ENCODE results near the gene MTF2.
"Not testable (repeated sequence)": the region's sequence is repeated elsewhere in the genome, so short reads cannot be mapped to it uniquely, and the experiment has no call there.

MTF2 gene

GRCh38 chr1:93148001-93148400, 68.9 kb downstream of the MTF2 start:
- TF ChIP-seq POLR2AphosphoS5 (IDR thresholded peaks at IDR 0.05; ENCODE audit: low read depth, low read length): peak; percentile 2; the same call in 1 of the 2 replicates
- no peak for TF ChIP-seq TAF1 (IDR thresholded peaks at IDR 0.05; ENCODE audit: low read depth, low read length)
- no peak for FAIRE-seq
- no peak for DNase-seq (ENCODE audit: insufficient read length, low spot score)

- DNase-seq (ENCODE audit: insufficient read length, low spot score) (no peak), FAIRE-seq (no peak)
- TF ChIP-seq POLR2AphosphoS5 (IDR thresholded peaks at IDR 0.05; ENCODE audit: low read depth, low read length): peak; percentile 41; the same call in 1 of the 2 replicates
- no peak for TF ChIP-seq POLR2A (IDR thresholded peaks at IDR 0.05; ENCODE audit: low read depth, low read length)
Observed at GRCh38 chr1:93150729-93151128, 71.6 kb downstream of the MTF2 start.

- DNase-seq (ENCODE audit: insufficient read length, low spot score) (no peak), FAIRE-seq (no peak)
- TF ChIP-seq PAX5 (IDR thresholded peaks at IDR 0.05; ENCODE audit: insufficient read depth, low read length, severe bottlenecking): no peak
- no peak for TF ChIP-seq POLR2A (IDR thresholded peaks at IDR 0.05; ENCODE audit: low read depth, low read length)
- TF ChIP-seq POU2F2 (IDR thresholded peaks at IDR 0.05; ENCODE audit: low read depth, low read length): no peak
- no peak for TF ChIP-seq SPI1 (IDR thresholded peaks at IDR 0.05; ENCODE audit: low read depth, low read length)
Observed at GRCh38 chr1:93151474-93151873, 72.4 kb downstream of the MTF2 start.

GRCh38 chr1:93152835-93153234, 73.8 kb downstream of the MTF2 start:
- no peak for TF ChIP-seq POU2F2 (IDR thresholded peaks at IDR 0.05; ENCODE audit: low read depth, low read length)
- TF ChIP-seq POLR2AphosphoS5 (IDR thresholded peaks at IDR 0.05; ENCODE audit: low read depth, low read length): no peak
- no peak for TF ChIP-seq TAF1 (IDR thresholded peaks at IDR 0.05; ENCODE audit: low read depth, low read length)
- TF ChIP-seq PAX5 (IDR thresholded peaks at IDR 0.05; ENCODE audit: insufficient read depth, low read length, severe bottlenecking): no peak
- no peak for TF ChIP-seq SPI1 (IDR thresholded peaks at IDR 0.05; ENCODE audit: low read depth, low read length)
- TF ChIP-seq POLR2A (IDR thresholded peaks at IDR 0.05; ENCODE audit: low read depth, low read length): no peak
- no peak for FAIRE-seq
- no peak for DNase-seq (ENCODE audit: insufficient read length, low spot score)

- TF ChIP-seq POLR2AphosphoS5 (IDR thresholded peaks at IDR 0.05; ENCODE audit: low read depth, low read length) (no peak), POU2F2 (IDR thresholded peaks at IDR 0.05; ENCODE audit: low read depth, low read length) (no peak), TAF1 (IDR thresholded peaks at IDR 0.05; ENCODE audit: low read depth, low read length) (no peak), SPI1 (IDR thresholded peaks at IDR 0.05; ENCODE audit: low read depth, low read length) (no peak), POLR2A (IDR thresholded peaks at IDR 0.05; ENCODE audit: low read depth, low read length) (no peak), PAX5 (IDR thresholded peaks at IDR 0.05; ENCODE audit: insufficient read depth, low read length, severe bottlenecking) (no peak)
- DNase-seq (ENCODE audit: insufficient read length, low spot score) (no peak), FAIRE-seq (no peak)
Observed at GRCh38 chr1:93154898-93155297, 75.8 kb downstream of the MTF2 start.

- TF ChIP-seq POLR2AphosphoS5 (IDR thresholded peaks at IDR 0.05; ENCODE audit: low read depth, low read length) (no peak), TAF1 (IDR thresholded peaks at IDR 0.05; ENCODE audit: low read depth, low read length) (no peak), PAX5 (IDR thresholded peaks at IDR 0.05; ENCODE audit: insufficient read depth, low read length, severe bottlenecking) (no peak), SPI1 (IDR thresholded peaks at IDR 0.05; ENCODE audit: low read depth, low read length) (no peak), POLR2A (IDR thresholded peaks at IDR 0.05; ENCODE audit: low read depth, low read length) (no peak), POU2F2 (IDR thresholded peaks at IDR 0.05; ENCODE audit: low read depth, low read length) (no peak)
- DNase-seq (ENCODE audit: insufficient read length, low spot score): no peak
- no peak for FAIRE-seq
Observed at GRCh38 chr1:93155335-93155734, 76.3 kb downstream of the MTF2 start.

GRCh38 chr1:93159337-93159736, 80.3 kb downstream of the MTF2 start:
- FAIRE-seq: no peak
- TF ChIP-seq SPI1 (IDR thresholded peaks at IDR 0.05; ENCODE audit: low read depth, low read length): no peak
- no peak for TF ChIP-seq TAF1 (IDR thresholded peaks at IDR 0.05; ENCODE audit: low read depth, low read length)
- TF ChIP-seq POU2F2 (IDR thresholded peaks at IDR 0.05; ENCODE audit: low read depth, low read length): no peak
- TF ChIP-seq PAX5 (IDR thresholded peaks at IDR 0.05; ENCODE audit: insufficient read depth, low read length, severe bottlenecking): no peak
- TF ChIP-seq POLR2A (IDR thresholded peaks at IDR 0.05; ENCODE audit: low read depth, low read length): no peak
- TF ChIP-seq POLR2AphosphoS5 (IDR thresholded peaks at IDR 0.05; ENCODE audit: low read depth, low read length): no peak
- no peak for DNase-seq (ENCODE audit: insufficient read length, low spot score)

- not testable (repeated sequence) for FAIRE-seq; DNase-seq (ENCODE audit: insufficient read length, low spot score)
Observed at GRCh38 chr1:93163314-93163713, 84.2 kb downstream of the MTF2 start.

GRCh38 chr1:93164816-93165215, 85.7 kb downstream of the MTF2 start:
- DNase-seq (ENCODE audit: insufficient read length, low spot score) (no peak), FAIRE-seq (no peak)
- TF ChIP-seq POLR2AphosphoS5 (IDR thresholded peaks at IDR 0.05; ENCODE audit: low read depth, low read length) (no peak), SPI1 (IDR thresholded peaks at IDR 0.05; ENCODE audit: low read depth, low read length) (no peak), TAF1 (IDR thresholded peaks at IDR 0.05; ENCODE audit: low read depth, low read length) (no peak)

- FAIRE-seq; DNase-seq (ENCODE audit: insufficient read length, low spot score): not testable (repeated sequence)
Observed at GRCh38 chr1:93165895-93166294, 86.8 kb downstream of the MTF2 start.

GRCh38 chr1:93167006-93167405, 87.9 kb downstream of the MTF2 start:
- DNase-seq (ENCODE audit: insufficient read length, low spot score) (no peak), FAIRE-seq (no peak)
- TF ChIP-seq TAF1 (IDR thresholded peaks at IDR 0.05; ENCODE audit: low read depth, low read length) (no peak), SPI1 (IDR thresholded peaks at IDR 0.05; ENCODE audit: low read depth, low read length) (no peak)

GRCh38 chr1:93170141-93170678, 91.1 kb downstream of the MTF2 start:
- not testable (repeated sequence) for DNase-seq (ENCODE audit: insufficient read length, low spot score); FAIRE-seq

Measured in GM12891 (cell line).